Nephron progenitor cell (in vitro differentiated cells): ENCODE data around the gene CUL2.

Experiments
- DNase-seq: peaks from one replicate; pipeline ENCODE4 v3.0.0; 2021
- H3K27ac Mint-ChIP-seq: 2 replicates; pipeline ENCODE4 v1.8.0; 2021; ENCODE audit warnings: mild to moderate bottlenecking, moderate library complexity, mixed read lengths
- H3K27me3 Mint-ChIP-seq: 2 replicates; pipeline ENCODE4 v1.8.0; 2021; ENCODE audit warnings: mild to moderate bottlenecking, low read depth, mixed read lengths; ENCODE audit not compliant: poor library complexity
- H3K36me3 Mint-ChIP-seq: 2 replicates; pipeline ENCODE4 v1.8.0; 2021; ENCODE audit warnings: low read depth, mixed read lengths
- H3K4me1 Mint-ChIP-seq: 2 replicates; pipeline ENCODE4 v1.8.0; 2021; ENCODE audit warnings: mixed read lengths
- H3K4me3 Mint-ChIP-seq: 2 replicates; pipeline ENCODE4 v1.8.0; 2021; ENCODE audit warnings: mild to moderate bottlenecking, moderate library complexity, mixed read lengths
- H3K9me3 Mint-ChIP-seq: 2 replicates; pipeline ENCODE4 v1.8.0; 2021; ENCODE audit warnings: mild to moderate bottlenecking, moderate library complexity, mixed read lengths
- CTCF ChIP-seq: fragments of 200-600 bp; sonication (generic); IDR thresholded peaks from 2 replicates; pipeline ENCODE4 v1.5.0; 2021; ENCODE audit warnings: antibody characterized with exemption

The CUL2 gene

GRCh38 chr10:35119378-35119777 lies 29.2 kb upstream of the CUL2 start:
- TF ChIP-seq CTCF: no peak
- no peaks in the 10 kb centered on the region for H3K9me3 Mint-ChIP-seq
- H3K36me3 Mint-ChIP-seq: no peaks in the 10 kb centered on the region
- DNase-seq: no peak
- no peaks in the 10 kb centered on the region for H3K4me1 Mint-ChIP-seq
- no peak overlapping the region for H3K27ac Mint-ChIP-seq
- peaks cover 10% of the 10 kb centered on the region for H3K27me3 Mint-ChIP-seq
- H3K4me3 Mint-ChIP-seq: no peak overlapping the region

GRCh38 chr10:35112571-35112970 lies 22.4 kb upstream of the CUL2 start:
- Mint-ChIP-seq H3K27me3 (peaks cover 6% of the 10 kb centered on the region), H3K27ac (no peak overlapping the region), H3K4me1 (no peaks in the 10 kb centered on the region), H3K36me3 (no peaks in the 10 kb centered on the region), H3K4me3 (no peak overlapping the region), H3K9me3 (no peaks in the 10 kb centered on the region)
- DNase-seq: no peak
- no peak for TF ChIP-seq CTCF

- Mint-ChIP-seq H3K27ac (no peak overlapping the region), H3K27me3 (peaks cover 3% of the 10 kb centered on the region), H3K9me3 (no peaks in the 10 kb centered on the region), H3K4me1 (no peaks in the 10 kb centered on the region), H3K4me3 (no peak overlapping the region), H3K36me3 (no peaks in the 10 kb centered on the region)
- TF ChIP-seq CTCF: no peak
- DNase-seq: no peak
These were observed 13.7 kb upstream of the CUL2 start for GRCh38 chr10:35103882-35104281.

GRCh38 chr10:35097510-35097909 lies 7.4 kb upstream of the CUL2 start:
- no peak overlapping the region for H3K4me3 Mint-ChIP-seq
- no peak overlapping the region for H3K27ac Mint-ChIP-seq
- H3K9me3 Mint-ChIP-seq: peaks cover 9% of the 10 kb centered on the region
- H3K36me3 Mint-ChIP-seq: no peaks in the 10 kb centered on the region
- no peaks in the 10 kb centered on the region for H3K4me1 Mint-ChIP-seq
- H3K27me3 Mint-ChIP-seq: peaks cover 32% of the 10 kb centered on the region
- DNase-seq: no peak
- TF ChIP-seq CTCF: no peak

- TF ChIP-seq CTCF: no peak
- H3K4me3 Mint-ChIP-seq: no peak overlapping the region
- no peaks in the 10 kb centered on the region for H3K36me3 Mint-ChIP-seq
- peaks cover 32% of the 10 kb centered on the region for H3K27me3 Mint-ChIP-seq
- DNase-seq: no peak
- H3K4me1 Mint-ChIP-seq: peaks cover 3% of the 10 kb centered on the region
- H3K27ac Mint-ChIP-seq: no peak overlapping the region
- peaks cover 14% of the 10 kb centered on the region for H3K9me3 Mint-ChIP-seq
These were observed 6.2 kb upstream of the CUL2 start for GRCh38 chr10:35096312-35096711.

GRCh38 chr10:35092851-35093250 lies 2.7 kb upstream of the CUL2 start:
- Mint-ChIP-seq H3K36me3 (peaks cover 15% of the 10 kb centered on the region), H3K4me1 (peaks cover 29% of the 10 kb centered on the region), H3K27me3 (peaks cover 25% of the 10 kb centered on the region), H3K4me3 (peak overlapping the region; percentile 25), H3K9me3 (peaks cover 17% of the 10 kb centered on the region), H3K27ac (no peak overlapping the region)
- no peak for DNase-seq
- TF ChIP-seq CTCF: no peak
